K562 (cell line): Measurements from ENCODE around the gene ZNF761. TPM values are rescaled to one million over a fixed set of nuclear protein-coding genes. Genes with fewer than 3 reads are reported as not detected.

Experiments
- polyA plus RNA-seq, 8 experiments: library from polyadenylated mRNA; depleted of rRNA in 4 of 8; stranded (reverse) in 5 of 8; unstranded in 3 of 8; fragments of >200 nt; fragmentation: Nextera tagmentation in 2 of 8; fragmentation: Illumina TruSeq in 1 of 8; extraction: Ambion mirVana in 2 of 8; extraction: Trizol in 1 of 8; gene quantifications; 2 replicates each; pipeline versions ENCODE4 v1.2.1 to v1.2.3, GENCODE V29; 2011 to 2014; ENCODE audit warnings: inconsistent platforms in 1 of 8, missing spikeins in 1 of 8
- small RNA-seq: library from RNA; depleted of rRNA; stranded (forward); fragments of <200 nt; gene quantifications from one replicate; pipeline ENCODE3, GENCODE V24; 2014
- total RNA-seq, 7 experiments: library from RNA; depleted of rRNA in 6 of 7; stranded (reverse); fragments of >200 nt in 6 of 7; fragmentation: Illumina TruSeq in 2 of 7; extraction: Trizol in 2 of 7; gene quantifications; 2 replicates each; pipeline versions ENCODE4 v1.2.1 to v1.2.3, GENCODE V29; 2011 to 2021; ENCODE audit warnings: low replicate concordance in 1 of 7

ZNF761 gene
- total and polyA plus RNA-seq, 9 of the 15 experiments (the other 6 are each of a cell fraction or from before 2014, with no cell fraction given): 10.3 to 30.2 (median 17.0) TPM

Small RNA genes within 50 kb of the gene (small RNA-seq; reads per million reads assigned to genes)
- not detected for gene RPL39P36

Other genes starting within 250 kb of the ZNF761 start
Only the 7 nearest of the 10 such genes appear.
- not detected in 2 replicates for gene VN1R2, start 173.7 kb upstream of the ZNF761 start, total RNA-seq (2014; rRNA removed)
- gene VN1R2, start 173.7 kb upstream of the ZNF761 start, total RNA-seq (2014; rRNA removed; fragmentation: Illumina TruSeq; extraction: Trizol): not detected in 2 replicates
- not detected in 2 replicates for gene VN1R2, start 173.7 kb upstream of the ZNF761 start, total RNA-seq (2015; rRNA removed; fragmentation: Illumina TruSeq; extraction: Trizol)
- gene VN1R2, start 173.7 kb upstream of the ZNF761 start, total RNA-seq (2021): not detected in 2 replicates
- not detected in 2 replicates for gene VN1R2, start 173.7 kb upstream of the ZNF761 start, polyA plus RNA-seq (2011; rRNA removed)
- not detected in 2 replicates for gene VN1R2, start 173.7 kb upstream of the ZNF761 start, polyA plus RNA-seq (2014; fragmentation: Illumina TruSeq; extraction: Trizol)
- not detected for gene VN1R2, start 173.7 kb upstream of the ZNF761 start, polyA plus RNA-seq (2014; fragmentation: Nextera tagmentation; extraction: Ambion mirVana)
- not detected in 2 replicates for gene VN1R2, start 173.7 kb upstream of the ZNF761 start, polyA plus RNA-seq (2014; rRNA removed)
- gene VN1R4, start 164.3 kb upstream of the ZNF761 start, total RNA-seq (2014; rRNA removed): not detected in 2 replicates
- not detected in 2 replicates for gene VN1R4, start 164.3 kb upstream of the ZNF761 start, total RNA-seq (2014; rRNA removed; fragmentation: Illumina TruSeq; extraction: Trizol)
- not detected in 2 replicates for gene VN1R4, start 164.3 kb upstream of the ZNF761 start, total RNA-seq (2015; rRNA removed; fragmentation: Illumina TruSeq; extraction: Trizol)
- gene VN1R4, start 164.3 kb upstream of the ZNF761 start, total RNA-seq (2021): not detected in 2 replicates
- not detected in 2 replicates for gene VN1R4, start 164.3 kb upstream of the ZNF761 start, polyA plus RNA-seq (2011; rRNA removed)
- not detected in 2 replicates for gene VN1R4, start 164.3 kb upstream of the ZNF761 start, polyA plus RNA-seq (2014; fragmentation: Illumina TruSeq; extraction: Trizol)
- gene VN1R4, start 164.3 kb upstream of the ZNF761 start, polyA plus RNA-seq (2014; fragmentation: Nextera tagmentation; extraction: Ambion mirVana): not detected
- gene VN1R4, start 164.3 kb upstream of the ZNF761 start, polyA plus RNA-seq (2014; rRNA removed): not detected in 2 replicates
- 4.1 and 4.8 TPM in 2 replicates for gene ZNF845, start 98.2 kb upstream of the ZNF761 start, total RNA-seq (2014; rRNA removed)
- 13.2 and 15.8 TPM in 2 replicates for gene ZNF845, start 98.2 kb upstream of the ZNF761 start, total RNA-seq (2014; rRNA removed; fragmentation: Illumina TruSeq; extraction: Trizol)
- gene ZNF845, start 98.2 kb upstream of the ZNF761 start, total RNA-seq (2015; rRNA removed; fragmentation: Illumina TruSeq; extraction: Trizol): 9.3 and 10.8 TPM in 2 replicates
- gene ZNF845, start 98.2 kb upstream of the ZNF761 start, total RNA-seq (2021): 5.8 and 6.7 TPM in 2 replicates
- gene ZNF845, start 98.2 kb upstream of the ZNF761 start, polyA plus RNA-seq (2011; rRNA removed): 6.0 and 8.9 TPM in 2 replicates
- 6.4 and 7.1 TPM in 2 replicates for gene ZNF845, start 98.2 kb upstream of the ZNF761 start, polyA plus RNA-seq (2014; fragmentation: Illumina TruSeq; extraction: Trizol)
- gene ZNF845, start 98.2 kb upstream of the ZNF761 start, polyA plus RNA-seq (2014; fragmentation: Nextera tagmentation; extraction: Ambion mirVana): 1 to 10 TPM; 1.9 to 3.9 TPM
- 2.9 and 3.2 TPM in 2 replicates for gene ZNF845, start 98.2 kb upstream of the ZNF761 start, polyA plus RNA-seq (2014; rRNA removed)
- gene ZNF525, start 66.3 kb upstream of the ZNF761 start, total RNA-seq (2014; rRNA removed): 4.1 and 6.9 TPM in 2 replicates
- 11.0 and 12.0 TPM in 2 replicates for gene ZNF525, start 66.3 kb upstream of the ZNF761 start, total RNA-seq (2014; rRNA removed; fragmentation: Illumina TruSeq; extraction: Trizol)
- gene ZNF525, start 66.3 kb upstream of the ZNF761 start, total RNA-seq (2015; rRNA removed; fragmentation: Illumina TruSeq; extraction: Trizol): 5.7 and 6.7 TPM in 2 replicates
- 6.5 and 6.7 TPM in 2 replicates for gene ZNF525, start 66.3 kb upstream of the ZNF761 start, total RNA-seq (2021)
- gene ZNF525, start 66.3 kb upstream of the ZNF761 start, polyA plus RNA-seq (2011; rRNA removed): 6.4 and 10.8 TPM in 2 replicates
- gene ZNF525, start 66.3 kb upstream of the ZNF761 start, polyA plus RNA-seq (2014; fragmentation: Illumina TruSeq; extraction: Trizol): 6.5 and 7.0 TPM in 2 replicates
- gene ZNF525, start 66.3 kb upstream of the ZNF761 start, polyA plus RNA-seq (2014; fragmentation: Nextera tagmentation; extraction: Ambion mirVana): 1 to 10 TPM; 1.5 to 2.5 TPM
- 4.5 and 5.4 TPM in 2 replicates for gene ZNF525, start 66.3 kb upstream of the ZNF761 start, polyA plus RNA-seq (2014; rRNA removed)
- gene ZNF765, start 36.8 kb upstream of the ZNF761 start, total RNA-seq (2014; rRNA removed): 8.0 and 8.5 TPM in 2 replicates
- 17.5 and 18.7 TPM in 2 replicates for gene ZNF765, start 36.8 kb upstream of the ZNF761 start, total RNA-seq (2014; rRNA removed; fragmentation: Illumina TruSeq; extraction: Trizol)
- 13.5 and 16.6 TPM in 2 replicates for gene ZNF765, start 36.8 kb upstream of the ZNF761 start, total RNA-seq (2015; rRNA removed; fragmentation: Illumina TruSeq; extraction: Trizol)
- 9.8 and 9.9 TPM in 2 replicates for gene ZNF765, start 36.8 kb upstream of the ZNF761 start, total RNA-seq (2021)
- 12.5 and 12.7 TPM in 2 replicates for gene ZNF765, start 36.8 kb upstream of the ZNF761 start, polyA plus RNA-seq (2011; rRNA removed)
- 8.7 and 9.4 TPM in 2 replicates for gene ZNF765, start 36.8 kb upstream of the ZNF761 start, polyA plus RNA-seq (2014; fragmentation: Illumina TruSeq; extraction: Trizol)
- 1 to 10 TPM; 6.6 to 9.6 TPM for gene ZNF765, start 36.8 kb upstream of the ZNF761 start, polyA plus RNA-seq (2014; fragmentation: Nextera tagmentation; extraction: Ambion mirVana)
- 5.4 and 8.1 TPM in 2 replicates for gene ZNF765, start 36.8 kb upstream of the ZNF761 start, polyA plus RNA-seq (2014; rRNA removed)
- gene ZNF813, start 35.7 kb downstream of the ZNF761 start, total RNA-seq (2014; rRNA removed): 3.7 and 5.3 TPM in 2 replicates
- gene ZNF813, start 35.7 kb downstream of the ZNF761 start, total RNA-seq (2014; rRNA removed; fragmentation: Illumina TruSeq; extraction: Trizol): 8.0 and 10.8 TPM in 2 replicates
- 7.0 and 7.6 TPM in 2 replicates for gene ZNF813, start 35.7 kb downstream of the ZNF761 start, total RNA-seq (2015; rRNA removed; fragmentation: Illumina TruSeq; extraction: Trizol)
- gene ZNF813, start 35.7 kb downstream of the ZNF761 start, total RNA-seq (2021): 4.8 and 5.6 TPM in 2 replicates
- 3.3 and 5.5 TPM in 2 replicates for gene ZNF813, start 35.7 kb downstream of the ZNF761 start, polyA plus RNA-seq (2011; rRNA removed)
- gene ZNF813, start 35.7 kb downstream of the ZNF761 start, polyA plus RNA-seq (2014; fragmentation: Illumina TruSeq; extraction: Trizol): 4.6 and 5.0 TPM in 2 replicates
- gene ZNF813, start 35.7 kb downstream of the ZNF761 start, polyA plus RNA-seq (2014; fragmentation: Nextera tagmentation; extraction: Ambion mirVana): 1 to 10 TPM; 1.3 to 2.7 TPM
- gene ZNF813, start 35.7 kb downstream of the ZNF761 start, polyA plus RNA-seq (2014; rRNA removed): 2.0 and 2.6 TPM in 2 replicates
- 0.50 and 1.6 TPM in 2 replicates for gene ZNF331, start 106.2 kb downstream of the ZNF761 start, total RNA-seq (2014; rRNA removed)
- gene ZNF331, start 106.2 kb downstream of the ZNF761 start, total RNA-seq (2014; rRNA removed; fragmentation: Illumina TruSeq; extraction: Trizol): 0.76 and 0.86 TPM in 2 replicates
- 1.5 TPM in 2 replicates for gene ZNF331, start 106.2 kb downstream of the ZNF761 start, total RNA-seq (2015; rRNA removed; fragmentation: Illumina TruSeq; extraction: Trizol)
- gene ZNF331, start 106.2 kb downstream of the ZNF761 start, total RNA-seq (2021): 1.4 and 1.7 TPM in 2 replicates
- 0.28 and 0.70 TPM in 2 replicates for gene ZNF331, start 106.2 kb downstream of the ZNF761 start, polyA plus RNA-seq (2011; rRNA removed)
- gene ZNF331, start 106.2 kb downstream of the ZNF761 start, polyA plus RNA-seq (2014; fragmentation: Illumina TruSeq; extraction: Trizol): 1.8 and 2.0 TPM in 2 replicates
- gene ZNF331, start 106.2 kb downstream of the ZNF761 start, polyA plus RNA-seq (2014; fragmentation: Nextera tagmentation; extraction: Ambion mirVana): under 1 TPM; 0.23 to 0.69 TPM
- 2.7 and 4.8 TPM in 2 replicates for gene ZNF331, start 106.2 kb downstream of the ZNF761 start, polyA plus RNA-seq (2014; rRNA removed)